ENCODE data around the gene TMEM247.
A peak's percentile ranks its signal among the peaks of the same experiment; 100 is the strongest.

TMEM247 gene

DNA sequence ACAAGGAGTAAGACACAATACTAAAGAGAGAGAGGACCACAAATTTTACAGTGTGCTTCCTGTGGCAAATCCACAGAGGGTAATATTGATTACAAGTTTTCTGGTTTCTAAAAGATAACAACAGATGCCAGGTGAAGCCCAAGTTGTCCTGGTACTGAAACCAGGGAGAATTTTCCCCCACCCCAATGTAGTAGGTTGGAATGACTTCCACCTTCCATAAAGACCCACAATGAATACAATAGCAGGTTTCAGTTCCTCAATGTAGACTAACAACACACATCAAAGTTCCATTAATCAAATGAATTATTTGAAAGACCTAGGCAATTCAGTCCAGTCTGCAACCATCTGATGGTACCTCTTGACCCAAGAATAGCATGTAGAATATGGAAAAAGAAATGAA, 44.0 kb upstream of the TMEM247 start:
- Histone ChIP-seq H3K4me1 (ENCODE audit: control insufficient read depth in 1 of 2, insufficient read depth in 1 of 2, low read depth in 1 of 2, low read length in 1 of 2) (peaks cover 10 to 14% of the 10 kb centered on the region in 2 experiments), H3K27me3 (no peaks in the 10 kb centered on the region), H3K27ac (no peak overlapping the region), H3K4me3 (ENCODE audit: low read depth in 1 of 2, low read length in 1 of 2) (no peak overlapping the region), H3K36me3 (no peaks in the 10 kb centered on the region), H3K9me3 (no peaks in the 10 kb centered on the region)
- TF ChIP-seq, protein P1, sequence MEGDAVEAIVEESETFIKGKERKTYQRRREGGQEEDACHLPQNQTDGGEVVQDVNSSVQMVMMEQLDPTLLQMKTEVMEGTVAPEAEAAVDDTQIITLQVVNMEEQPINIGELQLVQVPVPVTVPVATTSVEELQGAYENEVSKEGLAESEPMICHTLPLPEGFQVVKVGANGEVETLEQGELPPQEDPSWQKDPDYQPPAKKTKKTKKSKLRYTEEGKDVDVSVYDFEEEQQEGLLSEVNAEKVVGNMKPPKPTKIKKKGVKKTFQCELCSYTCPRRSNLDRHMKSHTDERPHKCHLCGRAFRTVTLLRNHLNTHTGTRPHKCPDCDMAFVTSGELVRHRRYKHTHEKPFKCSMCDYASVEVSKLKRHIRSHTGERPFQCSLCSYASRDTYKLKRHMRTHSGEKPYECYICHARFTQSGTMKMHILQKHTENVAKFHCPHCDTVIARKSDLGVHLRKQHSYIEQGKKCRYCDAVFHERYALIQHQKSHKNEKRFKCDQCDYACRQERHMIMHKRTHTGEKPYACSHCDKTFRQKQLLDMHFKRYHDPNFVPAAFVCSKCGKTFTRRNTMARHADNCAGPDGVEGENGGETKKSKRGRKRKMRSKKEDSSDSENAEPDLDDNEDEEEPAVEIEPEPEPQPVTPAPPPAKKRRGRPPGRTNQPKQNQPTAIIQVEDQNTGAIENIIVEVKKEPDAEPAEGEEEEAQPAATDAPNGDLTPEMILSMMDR (IDR thresholded peaks at IDR 0.05): no peak

DNA sequence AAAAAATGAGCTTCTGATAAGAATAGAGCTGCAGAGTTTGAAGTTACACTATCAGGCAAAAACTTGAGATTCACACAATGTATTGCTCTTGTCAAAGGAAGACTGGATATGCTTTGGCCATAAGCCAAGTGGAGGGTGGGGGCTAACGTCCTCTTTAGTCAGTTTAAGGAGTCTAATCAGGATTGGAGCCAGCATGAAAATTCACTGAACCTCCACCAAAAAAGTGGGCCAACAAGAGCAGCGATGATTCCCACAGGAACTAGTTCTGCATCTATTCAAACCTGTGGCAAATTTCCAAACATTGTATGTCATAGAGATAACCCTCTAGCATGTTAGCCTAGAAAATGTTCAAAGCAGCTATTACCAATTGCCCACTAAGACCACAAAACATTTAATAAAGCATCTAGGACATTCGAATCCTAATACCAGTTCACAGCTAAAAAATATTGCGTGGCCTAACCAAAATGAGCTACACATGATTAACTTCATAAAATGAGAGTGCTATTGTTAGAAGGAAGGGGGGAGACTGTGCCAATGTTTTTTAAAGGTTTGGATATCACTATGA, 43.5 kb upstream of the TMEM247 start:
- Histone ChIP-seq H3K9me3 (no peaks in the 10 kb centered on the region), H3K4me3 (ENCODE audit: low read depth in 1 of 2, low read length in 1 of 2) (no peak overlapping the region), H3K27ac (no peak overlapping the region), H3K4me1 (ENCODE audit: control insufficient read depth in 1 of 2, insufficient read depth in 1 of 2, low read depth in 1 of 2, low read length in 1 of 2) (peaks cover 10 to 14% of the 10 kb centered on the region in 2 experiments), H3K27me3 (no peaks in the 10 kb centered on the region), H3K36me3 (no peaks in the 10 kb centered on the region)
- TF ChIP-seq, protein P1 (IDR thresholded peaks at IDR 0.05): no peak

DNA sequence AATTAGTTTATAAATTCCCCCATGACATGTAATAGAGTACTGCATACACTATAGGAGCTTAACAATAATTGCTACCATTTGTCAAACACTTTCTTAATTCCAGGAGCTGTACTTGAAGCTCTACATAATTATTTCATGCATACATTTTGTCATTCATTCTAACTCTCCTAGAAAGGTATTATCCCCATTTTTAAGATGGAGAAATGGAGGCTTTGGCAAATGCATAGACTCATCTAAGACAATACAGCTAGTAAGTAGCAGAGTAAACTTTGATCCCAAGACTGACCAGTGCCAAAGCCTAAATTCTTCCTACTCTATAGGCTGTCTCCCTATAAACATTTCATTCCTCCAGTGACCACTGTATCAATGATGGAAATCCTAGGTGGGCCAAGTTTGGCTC, 42.6 kb upstream of the TMEM247 start:
- Histone ChIP-seq H3K4me3 (ENCODE audit: low read depth in 1 of 2, low read length in 1 of 2) (no peak overlapping the region), H3K4me1 (ENCODE audit: control insufficient read depth in 1 of 2, insufficient read depth in 1 of 2, low read depth in 1 of 2, low read length in 1 of 2) (peaks cover 10 to 14% of the 10 kb centered on the region in 2 experiments), H3K27me3 (no peaks in the 10 kb centered on the region), H3K27ac (no peak overlapping the region), H3K36me3 (no peaks in the 10 kb centered on the region), H3K9me3 (no peaks in the 10 kb centered on the region)
- TF ChIP-seq, protein P1 (IDR thresholded peaks at IDR 0.05): no peak

DNA sequence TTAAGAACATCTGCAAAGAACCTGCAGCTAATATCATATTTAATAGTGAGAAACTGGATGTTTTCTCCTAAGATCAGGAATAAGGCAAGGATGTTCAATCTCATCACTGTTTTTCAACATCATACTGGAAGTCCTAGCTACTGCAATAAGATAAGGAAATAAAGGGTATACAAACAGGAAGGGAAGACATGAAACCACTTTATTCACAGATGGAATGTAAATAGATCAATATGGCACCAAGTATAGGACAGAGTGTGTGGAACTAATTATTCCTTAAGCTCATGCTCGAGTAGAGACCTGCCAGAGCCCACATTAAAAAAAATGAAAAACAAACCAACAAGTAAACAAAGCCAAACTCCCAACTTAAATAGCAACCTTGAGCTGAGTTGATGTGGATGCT, 41.3 kb upstream of the TMEM247 start:
- H3K27me3 ChIP-seq: no peaks in the 10 kb centered on the region
- TF ChIP-seq, protein P1 (IDR thresholded peaks at IDR 0.05): no peak
- H3K27ac ChIP-seq: peak overlapping the region; percentile 46
- H3K4me1 ChIP-seq (ENCODE audit: control insufficient read depth in 1 of 2, insufficient read depth in 1 of 2, low read depth in 1 of 2, low read length in 1 of 2): peaks cover 10 to 14% of the 10 kb centered on the region in 2 experiments
- H3K36me3 ChIP-seq: no peaks in the 10 kb centered on the region
- H3K4me3 ChIP-seq (ENCODE audit: low read depth in 1 of 2, low read length in 1 of 2): no peak overlapping the region
- no peaks in the 10 kb centered on the region for H3K9me3 ChIP-seq

DNA sequence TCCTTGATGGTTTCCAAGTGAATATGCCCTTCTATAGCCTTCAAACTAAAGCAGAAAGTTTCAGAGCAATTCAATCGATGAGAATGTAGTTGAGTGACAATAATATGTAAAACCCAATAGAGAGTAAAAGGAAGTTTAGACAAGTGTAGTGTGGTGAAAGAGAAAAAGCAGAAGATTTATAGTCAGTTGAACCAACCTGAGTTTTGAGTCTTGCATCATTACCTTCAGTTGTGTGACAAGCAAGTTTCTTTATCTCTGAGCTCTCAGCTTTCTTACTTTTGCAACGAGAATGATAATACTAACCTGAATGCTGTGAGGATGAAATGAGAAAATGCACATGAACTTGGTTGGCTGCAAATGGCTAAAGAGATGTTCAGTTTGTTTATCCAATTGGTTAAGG, 40.6 kb upstream of the TMEM247 start:
- Histone ChIP-seq H3K36me3 (no peaks in the 10 kb centered on the region), H3K27ac (peak overlapping the region; percentile 46), H3K9me3 (no peaks in the 10 kb centered on the region), H3K4me3 (ENCODE audit: low read depth in 1 of 2, low read length in 1 of 2) (no peak overlapping the region), H3K4me1 (ENCODE audit: control insufficient read depth in 1 of 2, insufficient read depth in 1 of 2, low read depth in 1 of 2, low read length in 1 of 2) (peaks cover 10 to 14% of the 10 kb centered on the region in 2 experiments), H3K27me3 (no peaks in the 10 kb centered on the region)
- TF ChIP-seq, protein P1 (IDR thresholded peaks at IDR 0.05): no peak
